Activated CD4-positive, alpha-beta T cell treated with anti-CD3 and anti-CD28 coated beads, Interleukin-2, amount 50 U/mL, for 1 hour (primary cell): ENCODE results near the gene STK16.

ENCODE experiments used
- DNase-seq: peaks from one replicate; pipeline ENCODE4 v3.0.0-alpha.2; 2020

STK16 gene

DNA sequence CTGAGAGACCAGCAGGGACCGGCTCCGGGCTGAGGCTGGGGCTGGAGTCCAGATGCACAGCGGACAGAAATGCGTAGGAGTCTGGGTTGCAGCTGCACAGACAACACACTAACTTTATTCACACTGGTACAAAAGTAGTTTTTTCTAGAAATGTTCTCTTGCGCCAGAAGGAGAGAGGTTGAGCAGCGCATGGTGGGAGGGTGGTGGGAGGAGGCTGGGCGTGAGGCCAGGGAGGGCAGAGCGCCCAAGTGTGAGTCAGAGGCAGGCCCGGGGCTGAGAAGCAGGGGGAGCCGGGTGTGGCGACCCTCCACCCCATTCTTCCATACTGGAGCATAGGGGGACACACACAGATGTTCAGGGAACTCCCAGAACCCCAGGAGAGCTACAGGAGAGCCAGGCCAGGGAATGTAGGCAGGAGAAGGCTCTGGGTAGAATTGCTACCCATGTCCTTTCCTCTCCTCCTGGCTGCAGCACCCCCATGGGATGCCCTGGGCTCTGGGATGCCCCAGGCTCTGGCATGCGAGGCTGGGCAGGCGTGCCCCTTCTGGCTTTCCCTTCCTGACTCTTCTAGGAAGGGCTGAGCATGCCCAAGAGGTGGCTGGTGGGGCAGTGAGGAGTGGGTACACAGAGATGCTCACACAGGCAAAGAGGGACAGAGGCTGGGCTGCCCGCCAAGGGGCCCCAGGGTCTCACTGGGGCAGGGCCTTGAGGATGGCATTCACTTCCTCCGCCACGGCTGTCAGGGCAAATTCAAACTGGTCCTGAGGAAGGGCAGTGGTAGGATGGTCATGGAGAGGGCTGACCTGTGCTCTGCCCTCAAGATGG is 44.5 kb downstream of the STK16 start:
- no peak for DNase-seq

DNA sequence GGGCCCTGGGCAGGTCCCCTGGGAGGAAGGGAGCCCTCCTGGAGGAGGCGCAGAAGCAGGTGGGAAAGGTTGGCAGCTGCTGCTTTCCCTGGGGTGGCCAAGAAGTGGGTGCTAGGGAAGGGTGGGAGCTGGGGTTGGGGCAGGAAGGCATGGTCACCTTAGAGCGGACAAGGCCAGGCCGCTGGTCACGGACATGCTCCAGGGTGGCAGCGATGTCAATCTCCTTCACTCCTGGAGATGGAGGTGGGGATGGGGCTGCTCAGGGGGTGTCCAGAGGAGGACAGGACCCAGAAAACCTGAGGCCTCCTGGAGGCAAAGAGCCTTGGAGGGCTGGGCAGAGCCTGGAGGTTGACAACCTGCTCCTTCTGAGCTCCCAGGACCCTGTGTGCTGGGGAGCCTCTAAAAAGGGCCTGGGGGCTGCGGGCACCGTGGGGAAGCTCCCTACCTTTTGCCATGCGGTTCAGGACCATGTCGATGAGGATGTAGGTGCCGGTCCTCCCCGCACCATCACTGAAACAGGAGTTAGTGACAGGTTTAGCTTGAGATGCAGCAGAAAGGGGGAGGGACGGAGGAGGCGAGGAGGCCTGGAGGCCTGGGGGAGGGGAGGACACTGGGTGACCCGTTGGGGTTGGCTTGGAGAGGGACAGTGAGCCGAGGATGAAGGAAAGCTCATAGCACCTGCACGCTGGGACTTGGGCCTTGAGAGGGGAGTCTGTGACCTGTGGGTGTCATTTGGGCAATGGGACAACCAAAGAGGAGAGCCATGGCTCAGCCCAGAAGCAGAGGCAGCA is 45.3 kb downstream of the STK16 start:
- DNase-seq, result no peak

DNA sequence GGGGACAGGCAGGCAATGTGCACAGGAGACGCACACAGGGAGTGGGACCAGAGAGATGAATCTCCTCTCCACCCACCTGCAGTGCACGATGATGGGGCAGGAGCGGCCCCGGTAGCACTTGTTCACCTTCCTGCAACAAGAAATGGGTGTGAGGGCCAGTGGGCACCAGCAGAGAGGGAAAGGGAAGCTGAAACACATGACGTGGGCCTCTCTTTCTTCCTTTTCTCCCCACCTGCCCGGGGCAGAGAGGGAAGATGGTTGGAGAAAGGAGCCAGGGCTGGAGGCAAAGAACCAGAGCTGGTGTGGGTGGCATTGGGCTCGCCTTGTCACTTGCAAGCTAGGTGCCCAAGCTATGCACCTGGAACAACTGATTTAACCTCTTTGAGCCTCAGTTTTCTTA is 46.1 kb downstream of the STK16 start:
- DNase-seq, result no peak

DNA sequence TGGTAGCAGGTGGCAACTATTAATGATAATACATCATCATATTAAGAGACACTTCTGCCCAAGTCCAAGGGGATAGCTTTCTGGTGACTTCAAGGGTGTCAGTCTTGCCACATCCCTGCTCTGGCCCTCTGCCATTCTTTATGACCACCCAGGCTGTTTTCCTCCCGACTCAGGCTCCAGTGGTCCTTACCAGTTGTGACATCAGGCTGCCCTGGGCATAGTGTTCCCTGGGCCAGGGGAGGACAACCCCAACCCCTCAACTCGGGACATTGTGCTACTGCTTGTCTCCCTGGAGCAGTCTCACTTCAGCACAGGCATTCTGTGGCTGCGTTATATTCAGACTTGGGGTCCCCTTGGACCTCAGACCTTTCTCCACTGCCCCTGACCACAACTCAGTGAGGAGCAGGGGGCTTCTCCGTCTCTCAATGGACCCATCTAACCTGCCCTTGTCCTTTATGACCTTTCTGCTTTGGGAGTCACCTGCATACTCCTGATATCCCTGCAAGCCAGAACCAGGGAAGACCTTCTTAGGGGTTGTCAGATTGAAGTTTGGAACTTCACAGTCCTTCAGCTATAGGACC is 46.7 kb downstream of the STK16 start:
- DNase-seq, result no peak

DNA sequence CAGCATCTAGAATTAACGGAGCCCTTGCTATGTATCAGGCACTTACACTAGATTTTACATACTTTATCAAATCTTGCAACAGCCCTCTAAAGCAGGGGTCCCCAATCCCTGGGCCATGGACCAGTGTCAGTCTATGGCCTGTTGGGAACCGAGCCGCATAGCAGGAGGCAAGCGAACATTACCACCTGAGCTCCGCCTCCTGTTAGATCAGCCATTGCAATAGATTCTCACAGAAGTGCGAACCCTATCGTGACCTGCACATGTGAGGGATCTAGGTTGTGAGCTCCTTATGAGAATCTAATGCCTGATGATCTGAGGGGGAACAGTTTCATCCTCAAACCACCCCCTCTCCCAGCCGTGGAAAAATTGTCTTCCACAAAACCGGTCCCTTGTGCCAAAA is 47.3 kb downstream of the STK16 start:
- no peak for DNase-seq

DNA sequence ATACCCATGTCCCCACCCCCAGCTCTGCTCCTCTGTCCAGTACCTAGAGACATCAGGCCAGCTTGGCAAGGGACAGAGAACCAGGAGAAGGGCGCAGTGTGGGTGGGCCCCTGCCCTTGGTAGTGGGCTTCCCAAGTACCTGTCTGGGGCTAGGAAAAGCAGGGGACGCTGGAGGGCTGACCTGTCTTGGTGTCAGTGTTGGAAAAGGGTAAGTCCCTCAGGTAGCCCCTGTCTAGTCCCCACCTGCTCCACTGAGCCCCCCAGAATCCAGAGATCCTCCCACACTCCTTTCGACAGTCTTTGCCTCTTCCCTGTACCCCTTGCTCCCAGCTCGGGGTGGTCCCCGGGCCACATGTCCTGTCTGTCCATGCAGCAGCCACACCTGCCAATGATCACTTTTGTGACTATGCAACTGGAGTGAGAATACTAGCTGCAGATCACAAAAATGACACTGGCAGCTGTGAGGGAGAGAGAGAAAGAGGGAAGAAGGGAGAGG is 48.5 kb downstream of the STK16 start:
- DNase-seq, result no peak

DNA sequence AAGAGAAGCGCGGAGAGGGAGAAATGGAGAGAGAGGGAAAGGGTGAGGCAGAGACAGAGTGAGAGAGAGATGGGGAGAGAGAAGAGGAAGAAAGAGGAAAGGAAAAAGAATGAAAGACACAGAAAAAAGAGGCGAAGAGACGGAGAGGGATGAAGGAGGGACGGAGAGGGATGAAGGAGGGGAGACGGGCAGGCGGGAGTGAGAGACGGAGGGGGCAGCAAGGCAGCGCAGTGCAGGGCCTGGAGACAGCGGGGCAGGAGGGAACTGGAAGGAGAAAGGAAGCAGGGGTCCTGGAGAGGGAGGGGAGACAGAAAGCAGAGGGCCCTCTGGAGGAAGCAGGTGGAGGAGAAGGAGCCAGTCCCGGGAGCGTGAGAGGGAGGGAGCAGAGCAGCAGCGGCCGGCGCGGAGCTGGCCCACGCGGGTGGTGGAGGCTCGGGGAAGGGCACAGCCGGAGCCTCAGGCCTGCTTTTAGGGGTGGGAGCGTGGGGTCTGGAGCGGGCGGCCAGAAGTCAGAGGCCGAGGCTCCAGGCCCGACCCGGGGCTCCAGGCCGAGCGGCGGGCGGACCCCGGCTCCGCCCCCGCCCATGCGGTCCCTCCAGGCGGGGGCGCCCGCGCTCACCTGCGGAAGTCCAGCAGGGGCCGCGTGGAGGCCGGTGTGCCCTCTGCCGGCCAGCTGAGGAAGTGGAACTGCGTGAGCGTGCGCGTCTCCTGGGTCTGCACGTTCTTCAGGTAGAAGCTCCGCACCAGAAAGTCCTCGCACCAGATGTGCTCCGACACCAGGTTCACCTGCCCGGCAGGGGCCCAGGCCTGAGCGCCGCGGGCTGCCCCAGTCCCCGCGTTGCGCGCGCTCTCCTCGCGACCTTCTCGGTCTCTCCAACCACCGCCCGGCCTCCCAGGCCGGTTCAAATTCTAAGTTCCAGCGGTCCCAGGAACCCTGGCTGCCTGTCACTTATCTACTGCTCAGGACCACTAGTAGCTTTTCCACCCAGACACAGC is 49.4 kb downstream of the STK16 start:
- DNase-seq, result peak; percentile 88

DNA sequence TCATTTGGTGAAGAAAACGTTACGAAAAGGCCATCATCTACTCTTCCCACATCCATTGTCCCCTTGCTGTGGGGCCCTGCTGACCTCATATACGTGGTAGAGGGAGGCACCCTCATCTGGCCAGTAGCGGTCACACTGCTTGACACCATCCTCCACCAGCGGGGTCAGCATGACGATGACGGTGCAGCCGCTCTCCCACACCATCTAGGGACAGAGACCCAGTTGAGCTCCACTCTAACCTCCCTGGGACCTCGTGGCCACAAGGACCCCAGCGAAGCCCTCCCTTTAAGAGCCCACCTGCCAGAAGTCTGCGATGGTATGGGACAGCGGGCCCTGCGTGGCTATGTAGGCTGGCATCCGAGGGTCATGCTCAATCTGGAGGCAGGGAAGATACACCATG is 50.9 kb downstream of the STK16 start:
- DNase-seq, result no peak

DNA sequence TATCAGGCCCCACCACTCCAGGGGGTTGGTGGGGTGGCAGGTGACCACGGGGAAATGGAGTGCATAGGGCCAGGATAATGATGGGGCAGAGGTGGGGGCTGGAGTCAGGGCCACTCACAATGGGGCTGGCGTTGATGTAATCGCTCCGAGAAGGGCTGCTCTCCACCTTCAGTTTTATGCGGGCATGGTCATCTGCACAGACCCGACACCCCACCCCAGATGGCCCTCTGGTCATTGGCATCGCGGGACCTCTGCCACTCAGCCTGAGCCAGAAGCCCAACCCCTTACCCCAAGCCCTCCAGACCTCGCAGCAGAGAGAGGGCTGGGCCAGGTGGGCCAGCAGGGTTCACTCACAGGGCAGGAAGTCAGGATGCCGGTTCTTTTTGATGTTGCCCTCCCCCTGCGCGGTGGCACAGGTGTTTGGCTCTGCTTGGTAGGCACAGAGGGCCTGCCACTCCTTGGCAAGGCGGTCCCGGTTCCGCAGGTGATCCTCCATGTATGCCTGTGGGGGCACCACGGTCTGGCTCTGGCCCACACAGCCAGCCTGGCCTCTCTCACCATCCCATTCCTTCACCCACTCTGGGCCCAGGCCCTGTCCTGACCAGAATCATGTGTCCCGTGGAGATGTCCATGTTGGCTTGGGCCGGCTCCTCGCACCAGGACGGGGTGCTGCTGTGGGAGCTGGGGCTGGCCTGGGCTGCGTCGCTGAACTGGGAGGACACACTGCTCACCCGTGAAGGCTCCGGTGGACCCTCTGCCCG is 51.5 kb downstream of the STK16 start:
- no peak for DNase-seq

DNA sequence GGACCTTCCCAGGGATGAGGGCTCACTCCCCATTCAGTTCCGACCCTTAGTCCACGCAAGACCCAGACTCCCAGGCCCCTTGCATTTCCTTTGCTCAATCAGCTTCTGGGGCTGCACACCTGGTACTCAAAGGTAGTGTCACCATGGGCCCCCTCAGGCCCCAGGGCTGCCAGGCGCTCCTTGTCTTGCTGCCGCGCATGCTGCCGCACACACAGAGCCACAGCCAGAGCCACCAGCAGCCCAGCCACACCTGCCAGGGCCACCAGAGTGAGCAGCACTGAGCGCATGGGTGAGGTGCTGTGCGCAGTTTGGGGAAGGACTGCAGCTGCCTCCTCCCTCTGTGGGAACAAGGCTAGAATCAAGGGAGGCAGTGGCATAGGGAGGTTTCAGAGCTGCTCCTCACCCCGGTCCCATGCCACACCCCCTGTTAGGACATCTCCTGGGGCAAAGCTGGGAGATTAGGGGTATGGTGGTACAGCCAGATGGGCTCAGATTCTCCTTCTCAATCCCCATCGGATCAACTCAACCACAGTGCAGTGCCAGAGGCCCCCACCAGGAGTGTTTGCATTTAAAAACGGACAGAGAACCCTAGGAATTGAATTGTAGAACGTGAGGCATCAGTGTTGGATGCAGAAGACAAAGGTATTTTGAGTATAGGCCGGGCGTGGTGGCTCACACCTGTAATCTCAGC is 52.6 kb downstream of the STK16 start:
- no peak for DNase-seq

DNA sequence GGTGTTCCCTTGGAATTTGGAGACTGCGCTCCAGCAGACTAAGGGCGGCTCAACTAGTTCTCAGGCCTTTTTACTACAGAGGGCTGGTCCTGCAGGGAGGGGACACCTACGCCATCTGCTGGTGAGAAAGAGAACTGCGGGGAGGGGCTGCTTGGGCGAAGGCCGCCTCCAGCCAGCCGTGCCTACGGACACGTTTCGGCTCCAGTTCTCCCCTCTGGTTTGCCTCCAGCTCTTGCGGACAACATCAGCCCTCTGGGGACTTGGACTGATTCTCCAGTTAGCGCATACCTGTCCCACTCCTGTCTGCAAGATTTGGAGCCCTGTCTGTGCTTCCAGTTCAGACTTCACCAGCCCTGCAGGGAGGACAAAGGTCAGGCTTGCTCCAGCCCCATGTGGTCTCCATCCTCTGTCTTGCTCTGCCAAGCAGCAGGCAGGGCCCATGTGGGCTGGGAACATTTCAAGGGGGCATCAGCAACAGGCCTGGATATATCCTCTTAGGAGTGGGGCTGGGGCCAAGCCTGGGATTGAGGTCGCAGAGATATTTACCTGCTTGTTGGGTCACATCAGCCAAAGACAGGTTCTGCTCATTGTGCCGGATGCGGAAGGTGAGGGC is 53.6 kb downstream of the STK16 start:
- peak; percentile 89 for DNase-seq

DNA sequence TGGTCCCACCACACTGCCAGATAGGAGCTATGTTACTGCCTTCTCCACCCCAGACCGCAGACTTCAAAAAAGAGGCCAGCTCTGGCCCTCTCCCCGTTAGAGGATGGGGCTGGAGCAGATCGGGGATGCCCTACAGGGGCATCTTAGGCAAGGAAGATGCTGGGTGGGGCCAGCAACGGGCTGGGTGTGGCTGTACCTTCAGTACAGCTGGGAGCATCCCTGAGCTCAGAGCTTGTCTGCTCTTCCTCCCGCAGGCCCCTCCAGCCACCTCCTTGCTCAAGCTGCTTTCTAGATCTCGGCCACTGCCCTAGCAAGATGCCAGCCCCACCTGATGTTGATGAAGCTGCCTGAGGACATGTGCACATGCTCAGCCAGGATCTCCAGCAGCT is 54.1 kb downstream of the STK16 start:
- no peak for DNase-seq
